K562 (cell line): ENCODE measurements around the gene TBXA2R. TPM values are rescaled to one million over a fixed set of nuclear protein-coding genes. Genes with fewer than 3 reads are reported as not detected.

Experiments used
- CBX1 ChIP-seq: sonication (generic); IDR thresholded peaks from 2 replicates; pipeline ENCODE4 v1.6.1; 2016; ENCODE audit warnings: antibody characterized with exemption, low read depth, mild to moderate bottlenecking
- CEBPZ ChIP-seq: fragments of 150-350 bp; IDR thresholded peaks from 2 replicates; pipeline ENCODE4 v1.6.1; 2014; ENCODE audit warnings: low read depth, mild to moderate bottlenecking, low read length, borderline replicate concordance
- DPF2 ChIP-seq: fragments of 450-650 bp; IDR thresholded peaks from 2 replicates; pipeline ENCODE4 v1.6.1; 2016
- EP300 ChIP-seq: IDR thresholded peaks from 2 replicates; pipeline ENCODE4 v1.6.1; 2012; ENCODE audit warnings: low read length, improper control_type of control experiment
- NBN ChIP-seq: fragments of 450-650 bp; IDR thresholded peaks from 2 replicates; pipeline ENCODE4 v1.6.1; 2016; ENCODE audit warnings: low read depth, mild to moderate bottlenecking
- NCOA4 ChIP-seq: fragments of 450-650 bp; IDR thresholded peaks from 2 replicates; pipeline ENCODE4 v1.6.1; 2018; ENCODE audit warnings: mild to moderate bottlenecking; ENCODE audit not compliant: partially characterized antibody
- PHF20 ChIP-seq: fragments of 450-650 bp; IDR thresholded peaks from 2 replicates; pipeline ENCODE4 v1.6.1; 2018; ENCODE audit not compliant: partially characterized antibody
- SMARCA4 ChIP-seq: fragments of 450-650 bp; IDR thresholded peaks from 2 replicates; pipeline ENCODE4 v1.6.1; 2016
- SMARCC2 ChIP-seq: fragments of 450-650 bp; IDR thresholded peaks from 2 replicates; pipeline ENCODE4 v1.6.1; 2017; ENCODE audit warnings: antibody characterized with exemption, moderate library complexity, mild to moderate bottlenecking, low read depth
- SRF ChIP-seq, 2 experiments: fragments of 250-450, 450-650 bp in 1 of 2; sonication (Bioruptor Pico) in 1 of 2; sonication (generic) in 1 of 2; formaldehyde crosslinking; IDR thresholded peaks; 2 replicates each; pipeline versions ENCODE4 v1.5.0 to v1.5.1; 2020 to 2022; ENCODE audit warnings: mild to moderate bottlenecking in 1 of 2, missing genetic modification reagents in 1 of 2
- TEAD2 ChIP-seq: fragments of 450-650 bp; IDR thresholded peaks from 2 replicates; pipeline ENCODE4 v1.6.1; 2016; ENCODE audit warnings: missing genetic modification characterization, control low read depth, missing compliant biosample characterization
- THRA ChIP-seq: fragments of 450-650 bp; IDR thresholded peaks from 2 replicates; pipeline ENCODE4 v1.6.1; 2017; ENCODE audit warnings: mild to moderate bottlenecking, moderate library complexity
- ZNF224 ChIP-seq: sonication (generic); formaldehyde crosslinking; IDR thresholded peaks from 2 replicates; pipeline ENCODE4 v1.8.0; 2022; ENCODE audit warnings: mild to moderate bottlenecking, missing genetic modification reagents
- ZNF696 ChIP-seq: fragments of 250-450 bp; sonication (Bioruptor Pico); conservative IDR thresholded peaks from 2 replicates; pipeline ENCODE4 v1.4.0; 2020; ENCODE audit warnings: mild to moderate bottlenecking, moderate library complexity
- ZNF778 ChIP-seq: fragments of 450-650 bp; formaldehyde crosslinking; IDR thresholded peaks from 2 replicates; pipeline ENCODE4 v1.4.0; 2020; ENCODE audit warnings: mild to moderate bottlenecking, moderate library complexity
- polyA plus RNA-seq, 8 experiments: library from polyadenylated mRNA; depleted of rRNA in 4 of 8; stranded (reverse) in 5 of 8; unstranded in 3 of 8; fragments of >200 nt; fragmentation: Nextera tagmentation in 2 of 8; fragmentation: Illumina TruSeq in 1 of 8; extraction: Ambion mirVana in 2 of 8; extraction: Trizol in 1 of 8; gene quantifications; 2 replicates each; pipeline versions ENCODE4 v1.2.1 to v1.2.3, GENCODE V29; 2011 to 2014; ENCODE audit warnings: inconsistent platforms in 1 of 8, missing spikeins in 1 of 8
- total RNA-seq, 7 experiments: library from RNA; depleted of rRNA in 6 of 7; stranded (reverse); fragments of >200 nt in 6 of 7; fragmentation: Illumina TruSeq in 2 of 7; extraction: Trizol in 2 of 7; gene quantifications; 2 replicates each; pipeline versions ENCODE4 v1.2.1 to v1.2.3, GENCODE V29; 2011 to 2021; ENCODE audit warnings: low replicate concordance in 1 of 7
- TF ChIP-seq, protein P1 (sequence below): fragments of 450-650 bp; formaldehyde crosslinking; conservative IDR thresholded peaks from 2 replicates; pipeline ENCODE4 v1.4.0; 2022; ENCODE audit warnings: mild to moderate bottlenecking, missing genetic modification characterization
- TF ChIP-seq, protein P2 (sequence below): fragments of 450-650 bp; formaldehyde crosslinking; IDR thresholded peaks from 2 replicates; pipeline ENCODE4 v1.4.0; 2022; ENCODE audit warnings: mild to moderate bottlenecking, moderate library complexity
- TF ChIP-seq, protein P3 (sequence below): sonication (generic); formaldehyde crosslinking; IDR thresholded peaks from 2 replicates; pipeline ENCODE4 v1.9.0; 2022; ENCODE audit warnings: mild to moderate bottlenecking, missing genetic modification reagents
- TF ChIP-seq, protein P4 (sequence below): fragments of 250-450 bp; sonication (Bioruptor Pico); IDR thresholded peaks from 2 replicates; pipeline ENCODE4 v1.5.0; 2021
- TF ChIP-seq, protein P5 (sequence below): sonication (generic); formaldehyde crosslinking; IDR thresholded peaks from 2 replicates; pipeline ENCODE4 v1.8.0; 2022; ENCODE audit warnings: mild to moderate bottlenecking, missing genetic modification reagents

TBXA2R gene
- total and polyA plus RNA-seq, 9 of the 15 experiments (the other 6 are each of a cell fraction or from before 2014, with no cell fraction given) = 1.5 to 24.0 (median 2.8) TPM

GRCh38 chr19:3605770-3606169 lies 905 bp downstream of the TBXA2R start (continued):
- TF ChIP-seq NBN = peak; percentile 63; the same call in 1 of the 2 replicates
- no peak for TF ChIP-seq ZNF778 (CRISPR knock-in tag)
- TF ChIP-seq CEBPZ = no peak
- TF ChIP-seq, protein P1, sequence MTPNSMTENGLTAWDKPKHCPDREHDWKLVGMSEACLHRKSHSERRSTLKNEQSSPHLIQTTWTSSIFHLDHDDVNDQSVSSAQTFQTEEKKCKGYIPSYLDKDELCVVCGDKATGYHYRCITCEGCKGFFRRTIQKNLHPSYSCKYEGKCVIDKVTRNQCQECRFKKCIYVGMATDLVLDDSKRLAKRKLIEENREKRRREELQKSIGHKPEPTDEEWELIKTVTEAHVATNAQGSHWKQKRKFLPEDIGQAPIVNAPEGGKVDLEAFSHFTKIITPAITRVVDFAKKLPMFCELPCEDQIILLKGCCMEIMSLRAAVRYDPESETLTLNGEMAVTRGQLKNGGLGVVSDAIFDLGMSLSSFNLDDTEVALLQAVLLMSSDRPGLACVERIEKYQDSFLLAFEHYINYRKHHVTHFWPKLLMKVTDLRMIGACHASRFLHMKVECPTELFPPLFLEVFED (CRISPR knock-in tag) = peak; percentile 63; the same call in 1 of the 2 replicates
- no peak for TF ChIP-seq EP300
- TF ChIP-seq NCOA4 = no peak
- TF ChIP-seq, protein P2, sequence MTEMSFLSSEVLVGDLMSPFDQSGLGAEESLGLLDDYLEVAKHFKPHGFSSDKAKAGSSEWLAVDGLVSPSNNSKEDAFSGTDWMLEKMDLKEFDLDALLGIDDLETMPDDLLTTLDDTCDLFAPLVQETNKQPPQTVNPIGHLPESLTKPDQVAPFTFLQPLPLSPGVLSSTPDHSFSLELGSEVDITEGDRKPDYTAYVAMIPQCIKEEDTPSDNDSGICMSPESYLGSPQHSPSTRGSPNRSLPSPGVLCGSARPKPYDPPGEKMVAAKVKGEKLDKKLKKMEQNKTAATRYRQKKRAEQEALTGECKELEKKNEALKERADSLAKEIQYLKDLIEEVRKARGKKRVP (CRISPR knock-in tag) = no peak
- no peak for TF ChIP-seq ZNF696 (CRISPR knock-in tag)
- no peak for TF ChIP-seq THRA
- TF ChIP-seq TEAD2 (tag) = no peak
- peak; percentile 26 for TF ChIP-seq DPF2
- TF ChIP-seq, protein P3, sequence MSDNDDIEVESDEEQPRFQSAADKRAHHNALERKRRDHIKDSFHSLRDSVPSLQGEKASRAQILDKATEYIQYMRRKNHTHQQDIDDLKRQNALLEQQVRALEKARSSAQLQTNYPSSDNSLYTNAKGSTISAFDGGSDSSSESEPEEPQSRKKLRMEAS (CRISPR knock-in tag) = no peak
- TF ChIP-seq ZNF224 (CRISPR knock-in tag) = no peak
- TF ChIP-seq SRF (CRISPR knock-in tag; IDR thresholded peaks at IDR 0.05) = no peak
- peak; percentile 48; the same call in 1 of the 2 replicates for TF ChIP-seq SMARCA4
- TF ChIP-seq, protein P4, sequence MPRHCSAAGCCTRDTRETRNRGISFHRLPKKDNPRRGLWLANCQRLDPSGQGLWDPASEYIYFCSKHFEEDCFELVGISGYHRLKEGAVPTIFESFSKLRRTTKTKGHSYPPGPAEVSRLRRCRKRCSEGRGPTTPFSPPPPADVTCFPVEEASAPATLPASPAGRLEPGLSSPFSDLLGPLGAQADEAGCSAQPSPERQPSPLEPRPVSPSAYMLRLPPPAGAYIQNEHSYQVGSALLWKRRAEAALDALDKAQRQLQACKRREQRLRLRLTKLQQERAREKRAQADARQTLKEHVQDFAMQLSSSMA (CRISPR knock-in tag) = no peak
- no peak for TF ChIP-seq SMARCC2
- no peak for TF ChIP-seq CBX1
- peak; percentile 8 for TF ChIP-seq PHF20
- TF ChIP-seq, protein P5, sequence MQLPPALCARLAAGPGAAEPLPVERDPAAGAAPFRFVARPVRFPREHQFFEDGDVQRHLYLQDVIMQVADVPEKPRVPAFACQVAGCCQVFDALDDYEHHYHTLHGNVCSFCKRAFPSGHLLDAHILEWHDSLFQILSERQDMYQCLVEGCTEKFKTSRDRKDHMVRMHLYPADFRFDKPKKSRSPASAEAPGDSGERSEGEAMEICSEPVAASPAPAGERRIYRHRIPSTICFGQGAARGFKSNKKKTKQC = no peak
